ACHN (cell line): Measurements from ENCODE around the gene NME9.

ENCODE experiments used
- DNase-seq: peaks from one replicate; pipeline ENCODE4 v3.0.0-alpha.2; 2015
- in situ Hi-C: cut with HindIII; loops from 2 replicates; pipeline ENCODE4 v1.10.0; 2017; ENCODE audit warnings: low sequenced_read_pairs, low pct_ligation_motif_present, low pct_unique_long_range_greater_than_20kb

NME9 gene

GRCh38 chr3:138253609-138254008 is 76.0 kb downstream of the NME9 start:
- no peak for DNase-seq
- in situ Hi-C loops = no loop called here
